HG03103 (cell line): ENCODE measurements around the gene SBNO2.

ENCODE experiments used
- ATAC-seq: cut with Tn5 transposase; IDR thresholded peaks from one replicate; pipeline ENCODE4 v1.9.1; 2021; ENCODE audit warnings: low read depth; ENCODE audit not compliant: unreplicated experiment

Gene SBNO2

GRCh38 chr19:1156830-1157615 lies 17.0 kb downstream of the SBNO2 start:
- no peak for ATAC-seq

- no peak for ATAC-seq
Measured at GRCh38 chr19:1156305-1156801, 17.7 kb downstream of the SBNO2 start.

- no peak for ATAC-seq
Measured at GRCh38 chr19:1155352-1156304, 18.4 kb downstream of the SBNO2 start.

- no peak for ATAC-seq
Measured at GRCh38 chr19:1154731-1155351, 19.2 kb downstream of the SBNO2 start.

- ATAC-seq, result no peak
Measured at GRCh38 chr19:1153891-1154730, 20.0 kb downstream of the SBNO2 start.

DNA sequence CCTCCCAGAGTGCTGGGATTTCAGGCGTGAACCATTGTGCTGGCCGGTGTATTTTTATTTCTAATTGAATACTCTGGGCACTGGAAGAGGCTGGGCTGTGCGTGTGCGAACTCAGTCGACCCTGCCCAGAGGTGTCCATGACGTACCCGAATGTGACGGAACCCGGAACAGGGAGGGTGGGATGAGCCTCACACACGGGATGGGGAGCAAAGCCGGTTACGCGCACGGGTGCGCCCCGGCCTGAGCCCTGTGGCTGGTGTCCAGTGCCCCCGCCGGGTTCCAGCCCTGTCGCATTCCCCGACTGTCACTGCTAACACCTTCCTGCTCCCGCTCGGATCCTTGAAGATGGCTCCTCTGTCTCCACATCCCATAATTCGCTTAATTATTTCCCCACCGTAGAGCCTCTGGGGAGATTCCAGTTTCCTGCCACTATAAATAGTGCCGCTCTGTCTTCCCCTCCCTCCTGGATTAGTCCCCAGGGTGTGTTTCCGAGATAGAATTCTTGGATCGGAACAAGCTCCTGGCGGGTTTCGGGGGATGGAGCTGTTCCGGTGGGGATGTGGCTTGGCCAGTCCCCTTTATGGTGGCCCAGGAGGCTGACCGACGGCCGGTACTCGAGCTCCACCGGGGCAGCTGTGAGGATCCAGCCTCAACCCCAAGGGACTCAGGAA lies 22.0 kb downstream of the SBNO2 start:
- ATAC-seq, result no peak

DNA sequence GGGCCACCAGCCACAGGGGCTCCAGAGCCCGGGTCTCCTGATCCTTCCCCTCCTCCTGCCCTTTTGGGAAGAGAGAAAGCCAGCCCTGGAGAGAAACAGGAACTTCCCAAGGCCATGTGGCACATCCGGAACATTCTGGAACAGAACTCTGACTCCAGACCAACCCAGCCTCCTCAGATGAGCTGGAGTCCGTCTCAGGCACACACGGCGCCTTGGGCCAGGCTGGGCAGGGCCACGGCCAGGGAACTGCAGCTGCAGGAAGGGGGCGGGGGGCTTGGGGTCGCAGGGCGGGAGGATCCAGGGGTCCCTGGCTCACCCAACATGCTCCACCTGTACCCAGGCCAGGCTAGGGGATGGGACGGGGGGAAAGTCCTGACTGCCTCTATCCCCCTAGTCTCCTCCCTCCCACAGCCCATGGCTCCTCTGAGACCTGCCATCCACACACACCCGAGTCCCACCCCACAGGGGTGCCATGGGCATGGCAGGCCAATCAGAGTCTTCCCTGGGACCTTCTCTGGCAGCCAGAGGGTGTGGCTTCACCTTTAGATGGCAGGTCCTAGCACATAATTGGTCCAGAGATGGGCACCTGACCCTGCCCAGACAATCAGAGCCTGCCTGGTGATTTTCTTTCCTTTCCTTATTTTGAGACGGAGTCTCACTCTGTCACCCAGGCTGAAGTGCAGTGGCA lies 22.9 kb downstream of the SBNO2 start:
- ATAC-seq, result no peak

- no peak for ATAC-seq
Measured at GRCh38 chr19:1150333-1151036, 23.6 kb downstream of the SBNO2 start.

- ATAC-seq, result no peak
Measured at GRCh38 chr19:1149259-1150045, 24.6 kb downstream of the SBNO2 start.

DNA sequence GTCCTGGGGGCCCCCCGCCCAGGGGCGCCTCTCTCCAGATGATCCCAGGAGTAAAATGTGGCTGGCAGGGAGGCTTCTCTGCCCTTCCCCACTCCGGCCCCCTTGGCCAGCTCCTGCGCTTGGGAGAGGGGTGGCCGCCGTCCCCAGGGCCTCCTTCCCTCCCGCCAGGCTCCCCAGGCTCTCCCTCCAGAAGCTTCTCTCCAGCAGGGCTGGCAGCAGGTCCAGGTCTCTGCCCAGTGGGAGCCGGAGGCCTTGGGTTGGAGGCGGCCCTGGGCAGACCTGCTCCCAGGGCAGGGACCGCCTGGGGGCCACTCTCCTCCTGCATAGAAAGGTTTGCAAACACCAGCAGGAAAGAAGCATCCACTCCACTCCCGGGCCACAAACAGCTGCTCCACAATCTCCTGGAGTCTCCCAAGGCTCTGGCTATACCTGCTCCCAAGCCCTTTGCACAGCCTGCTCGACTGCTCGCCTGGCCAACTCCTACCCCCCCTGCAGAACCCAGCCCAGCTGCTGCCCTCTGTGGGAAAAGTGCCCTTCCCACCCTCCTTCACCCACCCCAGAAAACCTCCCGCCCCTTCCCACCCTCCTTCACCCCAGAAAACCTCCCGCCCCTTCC lies 26.0 kb downstream of the SBNO2 start:
- no peak for ATAC-seq

GRCh38 chr19:1146858-1147780 lies 26.9 kb downstream of the SBNO2 start:
- ATAC-seq, result no peak

GRCh38 chr19:1146412-1146699 lies 27.7 kb downstream of the SBNO2 start:
- ATAC-seq, result no peak

DNA sequence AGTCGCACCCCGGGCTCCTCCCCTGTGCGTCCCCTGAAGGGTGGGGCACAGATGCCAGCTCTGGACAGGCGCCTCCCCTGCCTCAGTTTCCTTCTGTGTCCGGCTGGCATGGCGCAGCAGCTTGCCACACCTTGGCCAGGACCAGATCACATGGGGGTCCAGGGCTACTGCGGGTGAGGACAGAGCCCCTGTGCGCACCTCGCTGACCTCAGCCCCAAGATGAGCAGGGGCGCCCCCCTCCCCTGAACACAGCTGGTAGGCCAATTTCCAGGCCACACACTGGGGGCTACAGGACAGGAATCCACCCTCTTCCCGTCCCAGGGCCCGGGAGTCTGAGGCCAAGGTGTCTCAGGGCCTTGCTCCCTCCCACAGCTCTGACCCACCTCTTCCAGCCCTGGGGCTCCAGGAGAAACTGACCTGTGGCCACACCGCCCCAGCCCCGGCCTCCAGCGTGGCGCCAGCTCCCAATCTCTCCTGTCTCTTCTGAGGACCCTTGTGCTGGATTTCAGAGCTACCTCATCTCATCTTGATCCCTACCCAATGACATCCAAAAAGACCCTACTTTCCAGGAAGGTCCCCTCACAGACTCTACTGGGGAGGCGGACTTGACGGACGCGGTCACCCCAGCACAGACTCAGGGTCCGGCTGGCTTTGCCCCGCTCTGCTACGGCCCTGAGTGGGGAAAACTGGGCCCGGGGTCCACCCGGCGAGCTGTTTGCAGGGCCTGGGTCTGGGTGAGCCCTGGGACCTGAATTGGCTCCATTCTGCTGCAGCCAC lies 28.2 kb downstream of the SBNO2 start:
- ATAC-seq, result no peak

DNA sequence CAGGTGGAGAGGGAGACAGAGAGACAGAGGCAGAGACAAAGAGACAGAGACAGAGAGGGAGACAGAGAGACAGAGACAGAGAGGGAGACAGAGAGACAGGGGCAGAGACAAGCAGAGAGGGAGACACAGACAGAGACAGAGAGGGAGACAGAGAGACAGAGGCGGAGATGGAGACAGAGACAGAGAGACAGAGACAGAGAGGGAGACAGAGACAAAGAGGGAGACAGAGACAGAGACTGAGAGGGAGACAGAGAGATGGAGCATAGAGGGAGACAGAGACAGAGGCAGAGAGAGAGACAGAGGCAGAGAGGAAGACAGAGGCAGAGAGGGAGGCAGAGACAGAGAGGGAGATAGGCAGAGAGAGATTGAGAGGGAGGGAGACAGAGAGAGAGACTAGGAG lies 29.3 kb downstream of the SBNO2 start:
- ATAC-seq, result no peak

DNA sequence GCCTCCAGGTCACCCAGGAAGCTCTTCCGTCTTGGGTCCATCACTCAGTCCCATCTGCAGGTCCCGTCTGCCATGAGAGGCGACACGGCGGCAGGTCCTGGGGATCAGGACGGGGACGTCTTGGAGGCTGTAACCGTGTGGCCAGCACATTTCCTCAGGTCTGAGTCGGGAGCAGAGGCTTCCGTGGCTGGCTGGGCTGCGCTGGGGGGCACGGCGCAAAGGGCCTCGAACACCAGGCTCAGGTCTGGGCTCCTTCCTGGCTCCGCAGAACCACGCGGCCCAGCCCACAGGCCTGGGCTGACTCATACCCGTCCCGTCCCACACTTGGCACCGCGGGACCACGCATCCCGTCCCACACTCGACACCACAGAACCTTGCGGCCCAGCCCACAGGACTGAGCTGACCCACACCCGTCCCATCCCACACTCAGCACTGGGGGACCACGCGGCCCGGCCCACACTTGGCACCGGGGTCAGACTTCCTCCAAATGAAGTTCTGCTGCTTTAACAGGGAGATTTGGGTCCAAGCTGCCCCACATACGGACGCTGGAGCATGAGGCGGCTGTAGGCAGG lies 30.2 kb downstream of the SBNO2 start:
- no peak for ATAC-seq
